Measurements from ENCODE around the gene CLEC2L. TPM values are rescaled to one million over a fixed set of nuclear protein-coding genes. Genes with fewer than 3 reads are reported as not detected.

Gene CLEC2L
- total and polyA plus RNA-seq, 2 of the 8 experiments (the other 6 are each of a cell fraction or from before 2014, with no cell fraction given): 0.20 to 1.9 TPM

DNA sequence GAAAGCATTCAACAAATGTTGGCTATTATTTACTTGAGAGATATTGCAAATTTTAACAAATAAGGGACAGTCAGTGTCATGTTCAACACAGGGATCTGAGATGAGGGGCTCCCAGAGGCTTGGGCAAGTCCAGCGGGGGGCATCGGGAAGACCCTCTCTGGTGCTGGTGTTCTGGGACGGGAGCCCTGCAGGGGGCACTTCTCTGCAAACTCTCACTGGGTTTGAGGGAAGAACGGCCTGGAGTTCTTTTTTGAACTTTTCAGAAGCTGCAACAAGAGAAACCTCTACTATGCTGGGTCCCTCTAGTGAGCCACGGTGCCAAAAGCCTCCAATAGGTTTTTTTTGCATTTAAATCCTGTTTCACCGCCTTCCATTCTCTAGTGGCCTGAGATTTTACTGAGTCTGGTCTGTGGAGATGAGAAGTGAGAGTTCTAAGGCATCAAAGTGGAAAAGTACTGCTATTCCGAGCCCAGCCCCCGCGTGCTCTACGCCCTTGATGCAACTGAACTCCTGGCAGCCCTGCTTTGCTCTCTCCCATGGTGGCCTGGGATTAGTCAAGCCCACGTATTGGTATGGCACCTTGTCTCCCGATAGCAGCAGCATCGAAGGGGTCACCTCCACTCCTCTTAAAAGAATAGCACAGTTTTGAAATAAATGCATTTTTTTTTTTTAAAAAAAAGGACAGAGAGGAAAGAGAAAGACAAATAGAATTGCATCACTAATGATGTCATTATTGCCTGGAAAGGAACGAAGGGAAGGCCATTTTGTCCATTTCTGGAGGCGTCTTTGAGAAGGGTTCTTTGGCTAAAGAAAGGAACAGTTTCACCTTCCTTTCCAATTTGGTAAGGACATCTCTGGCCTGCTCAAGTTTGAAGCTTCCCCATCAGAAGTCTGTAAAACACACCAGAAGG lies 43.5 kb downstream of the CLEC2L start (continued):
- TF ChIP-seq RXRA (IDR thresholded peaks at IDR 0.05; ENCODE audit: insufficient read depth, low read depth, low read length): no peak

Measured in H1 (cell line).